Stimulated activated CD4-positive, alpha-beta T cell treated with anti-CD3 and anti-CD28 coated beads, Interleukin-4, amount 100 ng/mL, for 24 hours (primary cell): ENCODE data around the gene OBP2B.
"Not testable (repeated sequence)": the region's sequence is repeated elsewhere in the genome, so short reads cannot be mapped to it uniquely, and the experiment has no call there.

ENCODE experiments used
- DNase-seq: peaks from one replicate; pipeline ENCODE4 v3.0.0-alpha.2; 2020

Gene OBP2B

DNA sequence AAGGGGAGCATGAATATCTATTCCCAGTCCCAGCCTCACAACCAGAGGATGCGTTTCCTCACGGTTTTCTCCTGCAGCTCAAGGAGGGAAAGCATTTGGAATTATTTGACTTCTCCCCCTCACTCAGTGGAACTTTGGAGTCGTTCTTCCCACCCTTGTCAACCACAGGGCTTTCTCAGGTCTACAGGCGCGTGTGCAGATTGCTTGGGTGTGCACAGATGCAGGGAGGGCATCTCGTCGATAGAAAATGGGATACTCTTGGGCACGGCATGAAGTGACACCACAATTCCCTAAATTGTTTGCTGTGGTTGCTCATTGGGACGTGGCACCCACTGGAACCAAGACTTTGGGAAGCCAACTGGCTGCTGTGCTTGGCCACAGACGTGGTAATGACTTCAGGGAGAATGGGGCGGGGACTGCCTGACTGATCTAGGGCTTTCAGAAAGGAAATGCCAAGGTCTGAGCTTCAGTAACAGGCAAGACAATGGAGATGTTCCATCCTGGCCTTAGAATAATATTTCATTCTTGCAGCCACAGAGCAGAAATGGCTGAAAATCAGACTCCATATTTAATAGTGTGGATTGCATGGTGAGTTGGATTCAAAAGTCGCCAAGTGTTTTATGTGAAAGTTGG is 12.2 kb upstream of the OBP2B start:
- DNase-seq = no peak

DNA sequence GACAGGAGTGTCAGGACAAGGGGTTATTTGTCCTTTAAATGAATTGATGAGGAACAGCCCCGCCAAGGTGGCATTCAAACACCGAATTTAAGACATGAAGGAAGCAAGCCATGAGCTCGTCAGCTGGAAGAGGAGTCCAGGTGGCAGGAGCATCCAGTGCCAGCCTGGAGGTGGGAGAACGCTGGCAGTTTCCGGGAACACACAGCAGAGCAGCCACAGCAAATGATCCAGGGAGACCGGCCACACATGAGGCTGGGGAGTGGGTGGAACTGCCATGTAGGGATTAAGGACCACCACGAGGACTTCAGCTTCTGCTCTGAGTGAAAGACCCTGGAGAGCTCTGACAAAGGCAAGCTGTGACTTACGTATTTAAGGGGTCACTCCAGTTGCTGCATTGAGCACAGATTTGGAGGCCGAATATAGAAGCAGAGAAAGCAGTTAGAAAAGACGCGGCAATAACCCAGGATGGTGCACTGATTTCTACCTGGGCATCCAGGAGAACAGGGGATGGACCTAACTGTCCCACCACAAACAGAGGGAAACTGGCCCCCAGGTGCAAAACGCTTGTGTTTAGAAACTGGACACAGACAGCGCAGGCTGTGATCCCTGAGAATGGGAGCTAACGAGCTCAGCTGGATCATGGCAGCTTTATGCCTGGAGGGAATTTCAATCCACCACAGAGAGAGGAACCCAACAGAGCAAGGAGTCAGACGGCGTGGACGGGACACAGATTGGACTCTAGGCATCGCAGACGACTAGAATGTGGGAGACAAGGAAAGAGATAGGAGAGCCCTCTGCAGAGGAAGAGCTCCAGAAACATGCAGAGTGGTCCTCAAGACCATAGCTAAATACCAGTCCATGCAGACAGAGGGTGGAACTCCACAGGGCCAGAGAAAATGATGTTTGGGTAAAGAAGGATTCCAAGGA is 9.3 kb upstream of the OBP2B start:
- not testable (repeated sequence) for DNase-seq

DNA sequence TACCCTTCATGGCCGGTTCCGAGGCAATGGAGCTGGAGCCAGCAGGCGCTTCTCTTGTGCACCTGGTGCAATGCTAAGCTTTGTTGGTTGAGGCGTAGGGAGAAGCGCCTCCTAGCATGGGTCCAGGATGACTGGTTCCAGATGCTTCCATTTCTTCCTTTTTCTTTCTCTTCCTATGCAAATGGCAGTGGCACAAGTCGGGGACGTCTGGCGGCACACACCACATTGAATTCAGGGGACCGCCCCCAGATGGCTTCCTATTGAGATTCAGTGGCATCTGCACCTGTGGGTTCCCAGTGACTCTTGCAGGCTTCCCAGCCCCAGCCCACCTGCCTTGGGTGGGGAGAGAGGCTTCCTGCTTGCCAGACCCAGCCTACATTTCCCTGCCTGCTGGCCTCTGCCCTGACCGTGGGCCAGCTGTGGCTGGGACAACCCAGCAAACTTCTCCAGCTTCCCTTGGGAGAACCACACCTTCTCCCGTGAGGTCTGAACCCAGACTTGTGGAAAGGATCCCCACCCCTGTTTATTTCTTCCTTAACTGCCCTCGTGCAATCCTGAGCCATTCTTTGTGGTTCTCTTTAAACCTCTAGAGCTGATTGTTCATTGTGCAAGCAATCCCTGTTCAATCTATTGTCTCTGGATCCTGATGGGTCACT is 8.4 kb upstream of the OBP2B start:
- not testable (repeated sequence) for DNase-seq

DNA sequence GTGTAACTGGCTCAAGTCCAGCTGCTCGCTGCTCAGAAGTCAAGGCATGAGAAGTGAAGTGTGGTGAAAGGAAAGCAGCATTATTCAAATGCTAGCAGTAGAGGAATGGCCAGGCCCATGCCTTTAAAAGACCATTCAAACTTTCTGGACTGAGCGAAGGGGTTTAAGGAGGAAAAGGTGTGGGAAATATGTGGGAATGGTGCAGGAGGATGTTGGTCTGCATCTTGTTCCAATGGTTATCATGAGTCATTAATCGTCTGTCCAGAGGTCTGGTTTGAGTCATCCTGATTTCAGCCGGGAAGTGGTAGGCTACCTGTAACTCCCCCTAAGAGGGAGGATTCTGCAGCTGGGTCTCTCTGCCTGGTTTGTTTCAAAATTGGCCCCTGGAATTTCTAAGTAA is 5.2 kb upstream of the OBP2B start:
- not testable (repeated sequence) for DNase-seq

DNA sequence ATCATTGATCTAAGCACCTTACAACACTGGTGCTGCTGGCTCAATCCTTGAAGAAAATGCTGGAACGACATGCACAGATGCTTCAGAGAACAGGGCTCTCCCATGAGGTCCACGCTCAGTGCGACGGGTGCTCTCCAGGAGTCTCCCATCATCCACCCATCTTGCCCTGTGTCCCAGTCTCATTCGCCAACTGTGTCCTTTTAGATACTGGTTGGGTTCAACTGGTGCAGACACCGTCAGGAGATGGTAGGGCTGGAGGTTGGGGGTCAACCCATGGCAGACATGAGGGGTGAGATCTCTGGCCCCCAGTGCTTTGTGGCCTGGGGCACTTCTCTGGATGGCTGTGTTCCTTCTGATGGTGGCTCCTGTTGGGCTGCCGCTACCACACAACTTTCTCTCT is 1.6 kb upstream of the OBP2B start:
- DNase-seq = no peak

DNA sequence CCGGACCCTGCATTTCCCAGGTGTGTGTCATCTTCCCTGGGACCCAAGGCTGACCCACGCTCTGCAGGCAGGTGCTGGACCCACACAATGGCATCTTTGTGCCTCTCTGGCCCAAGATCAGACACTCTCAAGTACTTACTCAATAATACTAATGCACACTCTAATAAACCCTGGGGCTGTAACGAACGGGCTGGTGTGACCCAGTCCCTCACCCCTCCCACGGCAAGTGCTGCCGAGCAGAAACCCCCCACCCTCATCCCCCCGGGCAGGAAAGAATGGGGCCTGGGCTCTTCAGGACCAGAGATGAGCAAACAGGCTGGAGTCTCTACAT is 1.1 kb upstream of the OBP2B start:
- DNase-seq = no peak

DNA sequence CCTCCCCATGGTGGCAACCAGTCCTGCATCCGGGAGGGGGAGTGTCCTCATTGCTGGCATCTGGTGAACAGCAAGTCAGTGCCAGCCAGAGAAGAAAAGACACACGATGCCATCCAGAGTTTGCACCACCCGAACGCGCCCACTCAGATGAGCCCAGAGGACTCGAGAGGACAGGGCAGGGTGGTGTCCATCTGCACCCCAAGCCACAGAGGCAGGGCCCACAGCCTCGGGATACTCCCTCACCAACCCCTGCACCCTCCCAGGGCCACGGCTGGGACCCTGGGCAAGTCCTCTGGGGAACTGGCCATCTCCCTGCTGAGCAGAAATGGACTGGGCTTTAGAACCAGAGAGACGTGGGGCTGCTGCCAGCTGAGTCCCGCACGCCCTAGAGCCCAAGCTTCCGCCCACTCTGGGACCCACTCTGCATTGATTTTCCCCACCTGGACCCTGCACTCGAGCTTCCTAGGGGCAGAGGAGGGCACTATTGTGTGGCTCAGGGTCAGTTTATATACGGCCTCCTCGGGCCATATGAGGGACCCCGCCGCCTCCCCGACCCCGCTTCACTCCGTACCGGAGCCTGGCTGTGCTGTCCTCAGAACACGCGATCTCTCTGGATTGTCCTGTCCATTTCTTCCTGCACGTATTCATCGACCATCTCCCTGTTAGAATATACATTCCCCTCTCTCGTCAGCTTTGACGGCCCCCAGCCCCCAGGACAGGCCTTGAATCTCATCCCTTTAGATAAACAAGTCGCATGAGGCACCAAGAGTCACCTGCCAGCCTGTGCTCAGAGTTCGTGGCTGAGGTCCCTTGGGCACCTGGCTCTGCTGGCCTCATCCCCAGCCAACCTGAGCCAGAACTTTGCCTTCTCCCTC is 514 bp upstream of the OBP2B start:
- not testable (repeated sequence) for DNase-seq

DNA sequence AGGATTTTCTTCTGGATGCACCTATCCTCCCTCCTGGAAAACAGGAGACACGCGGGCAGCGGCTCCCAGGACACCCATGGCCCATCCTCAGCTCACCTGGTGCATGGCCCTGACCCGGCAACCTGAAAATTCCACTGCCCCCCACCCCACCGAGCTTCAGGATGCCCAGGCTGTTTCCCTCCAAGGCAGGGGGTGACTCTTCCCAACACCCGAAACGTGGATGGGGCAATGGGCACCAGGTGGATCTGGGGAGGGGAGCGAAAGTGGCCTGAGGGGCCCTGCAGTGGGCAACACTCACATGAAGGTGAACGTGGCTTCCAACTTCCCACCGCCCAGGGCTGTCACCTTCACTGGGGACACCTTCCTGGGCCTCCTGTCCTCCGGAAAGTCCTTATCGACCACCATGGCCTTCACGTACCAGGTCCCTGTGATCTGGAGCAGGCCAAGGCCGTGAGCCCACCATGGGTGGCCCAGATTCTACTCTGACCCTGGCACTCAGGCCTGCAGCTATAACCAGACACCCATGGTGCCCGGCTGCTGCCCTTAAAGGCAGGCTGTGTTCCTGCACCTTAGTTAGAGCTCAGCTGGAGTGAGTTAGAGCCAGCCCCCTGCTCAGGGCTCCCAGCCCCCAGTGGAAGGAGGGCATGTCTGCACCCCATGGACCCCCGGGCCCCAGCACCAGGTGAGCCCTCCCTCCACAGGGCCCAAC is 725 bp downstream of the OBP2B start:
- DNase-seq = not testable (repeated sequence)

DNA sequence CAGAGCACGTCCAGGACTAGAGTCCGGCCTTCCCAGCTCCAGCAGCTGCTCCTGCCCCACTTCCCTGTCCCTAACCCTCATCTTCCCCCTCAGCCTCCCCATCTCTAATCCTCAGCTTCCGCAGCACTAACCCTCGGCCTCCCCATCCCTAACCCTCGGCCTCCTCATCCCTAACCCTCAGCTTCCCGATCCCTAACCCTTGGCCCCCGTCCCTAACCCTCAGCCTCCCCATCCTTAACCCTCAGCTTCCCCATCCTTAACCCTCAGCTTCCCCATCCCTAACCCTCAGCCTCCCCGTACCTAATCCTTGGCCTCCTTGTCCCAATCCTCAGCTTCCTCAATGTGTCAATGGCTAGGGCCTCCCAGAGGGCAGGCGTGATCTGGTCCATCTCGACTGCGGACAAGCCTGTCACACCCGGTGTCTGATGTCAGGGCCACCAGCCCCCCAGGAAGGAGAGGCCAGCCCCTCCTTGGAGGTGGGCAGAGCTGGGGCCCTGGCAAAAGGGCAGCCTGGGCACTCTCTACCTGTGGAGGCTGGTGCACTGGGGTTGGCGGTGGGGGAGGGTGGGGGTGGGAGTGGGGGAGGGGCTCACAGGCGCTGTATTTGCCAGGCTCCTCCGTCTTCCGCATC is 1.4 kb downstream of the OBP2B start:
- DNase-seq = no peak

DNA sequence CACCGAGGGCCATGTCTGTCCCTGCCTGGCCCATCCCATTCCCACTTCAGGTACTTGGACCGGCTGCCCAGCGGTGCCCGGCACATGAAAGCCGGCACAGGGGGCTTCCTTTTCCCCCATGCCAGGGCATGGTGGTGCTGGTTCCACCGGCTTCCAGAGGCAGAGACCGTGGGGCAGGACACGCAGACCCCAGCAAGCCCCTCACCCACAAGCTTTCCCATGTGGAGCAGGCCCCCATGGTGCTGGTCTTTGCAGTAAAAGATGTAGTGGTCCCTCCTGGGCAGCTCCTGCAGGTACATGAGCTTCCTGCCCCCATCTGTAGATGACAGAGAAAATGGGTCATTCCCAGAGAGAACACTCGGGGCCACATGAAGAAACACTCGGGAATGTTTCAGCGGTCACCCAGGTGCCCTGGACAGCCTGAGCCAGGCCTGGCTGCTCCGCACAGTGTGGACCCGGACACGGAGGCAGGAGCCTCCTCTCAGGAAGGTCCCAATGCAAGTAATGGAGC is 2.0 kb downstream of the OBP2B start:
- DNase-seq = no peak

DNA sequence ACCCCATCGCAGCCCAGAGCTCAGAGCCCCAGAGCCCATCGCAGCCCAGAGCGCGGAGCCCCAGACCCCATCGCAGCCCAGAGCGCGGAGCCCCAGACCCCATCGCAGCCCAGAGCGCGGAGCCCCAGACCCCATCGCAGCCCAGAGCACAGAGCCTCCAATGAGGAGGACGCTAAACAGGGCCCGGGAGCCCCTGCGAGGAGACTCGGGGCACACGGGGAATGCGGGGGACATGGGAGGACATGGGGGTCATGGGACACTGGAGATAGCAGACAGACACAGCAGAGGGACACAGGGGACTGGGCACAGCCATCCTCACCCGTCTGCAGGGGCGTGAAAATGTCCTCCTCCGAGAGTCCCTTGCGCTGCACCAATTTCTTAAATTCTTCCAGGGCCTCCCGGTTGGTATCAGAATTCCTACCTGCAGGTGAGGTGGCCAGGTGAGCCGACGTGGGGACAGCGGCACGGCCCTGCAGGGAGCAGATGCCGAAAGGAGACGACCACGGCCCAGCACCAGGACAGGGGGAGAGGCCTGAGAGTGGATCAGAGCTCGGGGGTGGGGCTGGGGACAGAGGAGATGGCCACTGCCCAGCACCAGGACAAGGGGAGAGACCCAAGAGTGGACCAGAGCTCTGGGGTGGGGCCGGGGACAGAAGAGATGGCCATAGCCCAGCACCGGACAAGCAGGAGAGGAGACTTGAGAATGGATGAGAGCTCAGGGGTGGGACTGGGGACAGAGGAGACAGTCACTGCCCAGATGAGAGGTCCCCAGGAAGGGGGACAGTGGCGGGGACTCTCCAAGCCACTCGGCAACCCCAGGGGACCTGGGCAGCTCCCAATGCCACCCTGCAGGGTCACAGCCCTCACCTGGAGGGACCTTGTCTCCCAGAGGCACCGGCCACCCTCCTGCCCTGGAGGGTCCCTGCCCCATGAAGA is 2.8 kb downstream of the OBP2B start:
- DNase-seq = no peak

DNA sequence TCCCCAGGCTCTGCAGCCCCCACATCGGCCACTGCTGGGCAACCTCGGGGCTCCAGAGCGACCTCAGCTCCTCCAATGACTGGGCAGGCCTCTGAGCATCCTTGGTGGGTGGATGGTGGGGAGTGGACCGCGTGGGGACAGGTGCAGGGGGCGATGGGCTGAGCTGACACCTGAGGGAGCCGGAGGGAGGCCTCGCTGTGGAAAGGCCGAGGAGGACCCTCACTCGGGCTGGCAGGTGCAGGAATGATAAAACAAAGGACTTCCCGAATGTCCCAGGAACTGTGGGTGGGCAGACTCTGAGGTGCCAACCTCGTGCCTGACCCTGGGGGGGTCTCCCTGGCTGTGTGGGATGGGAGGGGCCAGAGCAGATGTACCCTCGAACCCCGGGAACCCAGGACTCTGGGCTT is 3.6 kb downstream of the OBP2B start:
- DNase-seq = not testable (repeated sequence)

DNA sequence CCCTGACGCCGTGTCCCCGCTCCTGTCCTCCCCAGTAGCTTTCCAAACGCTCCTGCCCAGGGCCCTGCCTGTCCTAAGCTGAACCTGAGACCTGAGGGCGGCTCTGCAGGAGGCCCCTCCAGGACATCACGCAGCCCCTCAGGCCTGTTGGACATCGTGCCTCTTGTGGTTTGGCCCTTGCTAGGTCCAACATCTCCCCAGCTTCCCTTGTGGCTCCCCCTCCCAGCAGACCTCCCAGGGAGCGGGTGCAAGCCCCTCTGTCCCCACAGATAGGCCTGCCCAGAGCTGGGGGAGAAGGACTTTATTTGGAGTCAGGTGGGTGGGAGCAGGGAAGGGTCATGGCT is 4.1 kb downstream of the OBP2B start:
- no peak for DNase-seq

DNA sequence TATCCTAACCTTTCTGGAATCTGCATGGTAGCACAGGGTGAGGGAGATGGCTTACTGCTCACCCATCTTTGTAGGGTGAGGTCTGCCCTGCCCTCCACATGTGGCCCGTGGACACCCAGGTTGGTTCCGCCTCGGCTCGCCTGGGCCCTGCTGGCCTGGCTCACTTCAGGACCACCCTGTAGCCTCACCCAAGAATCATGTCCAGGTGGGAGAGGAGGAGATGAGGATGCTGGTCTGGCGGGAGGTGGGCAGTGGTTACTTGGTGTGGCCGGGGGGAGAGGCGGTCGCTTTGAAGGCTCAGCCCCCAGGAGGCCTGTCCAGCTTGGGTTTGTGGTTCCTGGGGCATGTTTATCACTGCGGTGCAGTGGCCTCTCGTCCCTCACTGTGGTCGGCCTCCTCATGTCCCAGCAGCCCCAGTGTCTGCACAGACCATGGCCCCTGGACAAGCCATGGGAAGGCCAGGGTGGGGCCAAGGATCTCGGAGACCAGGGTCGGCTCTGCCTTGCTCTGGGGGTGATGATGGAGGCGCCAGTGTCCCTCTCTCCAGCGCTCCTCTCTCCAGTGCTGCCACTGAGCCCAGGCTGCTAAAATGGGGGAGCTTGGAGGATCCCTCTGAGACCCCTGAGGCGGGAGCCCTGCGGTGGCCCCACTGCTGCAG is 4.6 kb downstream of the OBP2B start:
- no peak for DNase-seq

DNA sequence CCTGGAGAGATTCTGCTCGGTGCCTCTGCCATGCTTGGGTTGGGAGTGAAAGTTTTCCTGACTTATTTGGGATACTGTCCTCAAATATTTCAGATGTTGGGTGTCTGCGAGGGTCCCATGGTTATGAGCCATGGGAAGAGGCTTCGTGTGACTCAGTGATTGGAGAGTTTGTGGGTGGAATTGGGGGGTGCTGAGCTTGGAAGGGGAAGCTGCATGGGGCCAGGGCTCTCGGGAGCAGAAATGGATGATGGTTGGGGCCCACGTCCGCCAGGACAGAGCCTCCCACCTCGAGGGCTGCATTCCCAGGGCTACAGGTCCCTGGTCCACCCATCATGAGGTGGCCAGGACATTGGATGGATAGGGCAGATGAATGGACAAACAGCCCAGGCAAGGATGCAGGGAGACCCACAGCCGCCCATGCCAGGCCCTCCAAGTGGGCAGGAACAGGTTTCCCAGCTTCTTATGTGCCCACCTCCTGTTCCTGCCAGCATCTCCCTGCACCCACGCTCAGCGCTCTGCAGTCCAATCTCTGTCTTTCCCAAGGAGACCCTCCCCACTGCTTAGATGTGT is 5.5 kb downstream of the OBP2B start:
- no peak for DNase-seq

DNA sequence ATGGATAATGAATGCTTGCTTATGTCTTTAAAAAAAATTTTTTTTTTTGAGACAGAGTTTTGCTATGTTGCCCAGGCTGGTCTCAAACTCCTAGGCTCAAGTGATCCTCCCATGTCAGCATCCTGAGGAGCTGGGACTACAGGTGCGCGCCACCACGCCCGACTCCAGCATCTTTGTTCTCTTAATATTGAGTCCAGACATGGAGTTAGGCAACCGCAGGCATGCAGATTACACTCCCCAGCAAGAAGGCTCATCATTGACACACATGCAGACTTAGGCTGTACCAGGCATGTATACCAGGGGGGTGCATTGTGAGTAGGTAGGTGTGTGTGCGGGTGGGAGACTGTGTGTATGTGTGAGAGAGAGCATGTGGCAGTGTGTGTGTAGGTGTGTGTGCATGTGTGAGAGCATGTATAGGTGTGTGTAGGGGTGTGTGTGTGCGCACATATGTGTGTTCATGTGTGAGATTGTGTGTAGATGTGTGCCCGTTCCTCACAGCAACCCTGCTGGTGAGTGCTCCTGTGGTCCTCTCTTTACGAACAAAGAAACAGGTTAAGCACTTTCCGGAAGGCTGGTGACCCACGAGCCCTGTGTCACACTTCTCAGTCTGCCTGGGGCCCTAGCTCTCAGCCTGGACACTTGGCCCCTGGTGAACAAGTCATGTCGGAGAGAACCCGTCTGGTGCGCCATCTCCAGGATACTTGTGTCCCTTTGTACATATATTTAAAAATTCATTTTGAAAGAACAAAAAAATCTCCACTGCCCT is 6.2 kb downstream of the OBP2B start:
- DNase-seq = no peak

DNA sequence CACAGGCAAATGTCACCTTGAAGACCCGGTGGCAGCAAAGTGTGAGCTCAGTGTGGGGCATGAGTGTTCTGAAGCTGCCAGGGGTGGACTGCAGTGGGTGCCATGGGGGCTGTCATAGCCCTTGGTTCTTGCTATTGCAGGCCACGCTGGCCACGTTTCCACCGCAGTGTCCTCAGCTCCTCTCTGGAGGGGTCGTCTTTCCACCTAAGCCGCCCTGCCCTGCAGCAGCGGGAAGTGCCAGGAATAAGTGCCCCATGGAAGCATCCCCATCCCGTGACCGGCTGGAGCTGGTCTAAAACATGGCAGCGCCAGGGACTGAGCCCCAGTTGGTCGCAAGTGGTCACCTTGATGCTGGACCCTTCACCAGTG is 6.9 kb downstream of the OBP2B start:
- no peak for DNase-seq

DNA sequence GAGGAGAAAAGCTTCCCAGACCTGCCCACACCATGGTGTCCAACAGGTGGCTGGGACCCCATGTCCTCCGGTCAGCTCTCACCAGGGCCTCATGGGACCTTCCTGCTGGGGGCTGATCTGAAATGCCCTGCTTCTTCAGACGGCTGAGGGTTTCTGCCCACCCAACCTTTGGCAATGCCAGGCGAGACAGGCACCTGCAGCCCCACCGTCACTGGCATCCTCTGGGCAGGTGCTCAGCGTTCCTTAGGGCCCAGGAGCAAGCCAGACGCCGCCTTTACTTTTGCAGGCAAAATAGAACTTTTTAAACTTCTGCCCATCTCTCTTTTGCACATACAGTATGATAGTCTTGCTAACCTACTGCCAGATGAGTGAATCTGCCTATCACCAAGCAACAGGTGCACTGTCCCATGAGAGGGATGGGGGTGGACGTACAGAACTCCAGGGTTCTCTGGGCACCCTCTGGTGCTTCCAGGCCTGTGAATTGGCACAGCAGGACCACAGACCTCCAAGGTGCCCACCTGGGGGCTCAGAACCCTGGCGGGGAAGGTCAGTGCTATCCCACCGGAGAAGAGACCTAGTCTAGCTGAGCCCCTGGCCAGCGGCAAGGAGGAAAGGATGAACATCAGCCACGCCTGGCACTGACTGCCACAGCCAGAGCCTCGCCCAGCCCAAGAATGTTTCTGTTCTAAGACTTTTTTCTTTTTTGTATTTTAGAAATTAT is 7.5 kb downstream of the OBP2B start:
- no peak for DNase-seq
